ENCODE measurements around the gene GMPR2. TPM values are rescaled to one million over a fixed set of nuclear protein-coding genes. Genes with fewer than 3 reads are reported as not detected.
"Not testable (repeated sequence)": the region's sequence is repeated elsewhere in the genome, so short reads cannot be mapped to it uniquely, and the experiment has no call there.

GMPR2 gene
- total RNA-seq, 2 experiments from 2014 or later = 45.6 to 49.3 TPM

GRCh38 chr14:24213866-24214662, 18.7 kb upstream of the GMPR2 start:
- no peak for DNase-seq
- Mint-ChIP-seq H3K36me3 (ENCODE audit: low read depth) (peaks cover 46% of the 10 kb centered on the region), H3K4me1 (ENCODE audit: low read depth) (peaks cover 45% of the 10 kb centered on the region), H3K9me3 (no peaks in the 10 kb centered on the region), H3K27ac (peak overlapping the region; percentile 98), H3K27me3 (no peaks in the 10 kb centered on the region), H3K4me3 (peak overlapping the region; percentile 97)
- intact Hi-C loops (cut with micrococcal nuclease) = no loop called here
- no peak for ATAC-seq
- CTCF ChIA-PET = interaction anchor here (0.7 to 4.7 kb wide), 14 partner anchors 14 to 217 kb away, joined by 3 to 25 read pairs (median 6); partner anchors contain the start of genes CIDEB, DHRS1, EMC9 and NOP9
- TF ChIP-seq CTCF (IDR thresholded peaks at IDR 0.05) = peak; percentile 32
- POLR2A ChIA-PET = interaction anchor here (0.6 to 4.1 kb wide), 29 partner anchors 10 to 125 kb away, joined by 3 to 41 read pairs (median 3); partner anchors contain the start of genes CIDEB, DCAF11, DHRS1 and GMPR2

DNA sequence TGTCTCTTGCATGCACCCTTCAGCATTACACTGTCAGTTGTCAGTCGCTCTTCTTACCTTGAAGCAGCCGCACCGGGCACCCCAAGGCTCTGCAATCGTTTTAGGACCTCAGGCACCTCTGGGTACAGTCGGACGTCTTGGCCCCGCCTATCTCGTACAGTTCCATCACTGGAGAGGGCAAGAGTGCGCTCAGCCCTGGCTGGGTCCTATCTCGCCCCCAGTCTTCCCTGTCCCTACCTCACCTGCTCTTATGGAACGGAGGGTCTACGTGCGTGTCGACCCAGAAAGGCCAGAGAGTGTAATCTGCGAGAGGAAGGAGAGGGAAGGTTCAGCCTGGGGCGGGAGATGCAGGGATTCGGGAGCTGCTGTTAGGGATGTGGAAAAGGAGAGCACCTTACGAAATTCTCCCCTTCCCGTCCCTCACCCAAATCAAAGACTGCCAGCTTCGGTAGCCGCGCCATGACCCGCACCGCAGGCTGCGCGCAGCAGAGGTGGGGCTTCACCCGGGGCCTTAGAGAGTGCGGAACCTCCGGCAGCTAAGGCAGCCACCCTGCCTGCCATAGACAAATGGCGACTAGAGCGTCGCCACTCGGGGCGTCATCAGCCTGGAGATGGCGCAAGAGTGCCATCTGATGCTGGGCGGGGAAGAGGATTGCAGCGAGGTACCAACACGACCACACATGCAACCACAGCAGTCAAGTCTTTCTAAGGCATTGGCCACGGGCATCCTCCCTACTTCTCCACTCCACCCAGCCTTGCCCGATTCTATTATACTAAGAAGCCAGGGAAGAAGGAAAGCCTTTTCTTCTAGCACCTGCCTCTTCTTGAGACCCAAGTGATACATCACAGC, 17.0 kb upstream of the GMPR2 start, which contains the start of gene MDP1:
MDP1 (minus strand) TSS at position 572 of the 850 bp plus-strand sequence; CDS start at position 461, 111 bp downstream.
- Mint-ChIP-seq H3K27me3 (no peaks in the 10 kb centered on the region), H3K4me1 (ENCODE audit: low read depth) (peaks cover 40% of the 10 kb centered on the region), H3K4me3 (peak within 1 kb of the TSS; percentile 97), H3K36me3 (ENCODE audit: low read depth) (peaks cover 33% of the 10 kb centered on the region), H3K27ac (peak within 1 kb of the TSS; percentile 98), H3K9me3 (no peaks in the 10 kb centered on the region)
- intact Hi-C loops (cut with micrococcal nuclease) = no loop called here
- ATAC-seq = peak; percentile 74
- ChIA-PET POLR2A (interaction anchor here (1.1 to 4.1 kb wide), 13 partner anchors 9 to 215 kb away, joined by 3 to 41 read pairs (median 5); partner anchors contain the start of genes DHRS1, GMPR2, IPO4 and IRF9), CTCF (interaction anchor here (0.7 to 3.6 kb wide), 18 partner anchors 9 to 216 kb away, joined by 3 to 25 read pairs (median 4); partner anchors contain the start of genes DHRS1, IPO4, IRF9 and LTB4R)
- TF ChIP-seq CTCF (IDR thresholded peaks at IDR 0.05) = peak; percentile 45
- peak; percentile 91 for DNase-seq

- no peaks in the 10 kb centered on the region for H3K27me3 Mint-ChIP-seq
- ATAC-seq (no peak), DNase-seq (no peak)
- H3K9me3 Mint-ChIP-seq = no peaks in the 10 kb centered on the region
- H3K36me3 Mint-ChIP-seq (ENCODE audit: low read depth) = peaks cover 31% of the 10 kb centered on the region
- intact Hi-C loops (cut with micrococcal nuclease) = no loop called here
- no peak for TF ChIP-seq CTCF (IDR thresholded peaks at IDR 0.05)
- POLR2A ChIA-PET = interaction anchor here (1.1 to 4.1 kb wide), 12 partner anchors 9 to 214 kb away, joined by 3 to 41 read pairs (median 5); partner anchors contain the start of genes DHRS1, GMPR2, IPO4 and IRF9
- CTCF ChIA-PET = interaction anchor here (0.9 to 3.6 kb wide), 15 partner anchors 9 to 215 kb away, joined by 3 to 25 read pairs (median 5); partner anchors contain the start of genes IRF9, LTB4R, LTB4R2 and TINF2
- H3K4me3 Mint-ChIP-seq = peak overlapping the region; percentile 97
- peaks cover 38% of the 10 kb centered on the region for H3K4me1 Mint-ChIP-seq (ENCODE audit: low read depth)
- peak overlapping the region; percentile 98 for H3K27ac Mint-ChIP-seq
Observed at GRCh38 chr14:24216345-24216699, 16.4 kb upstream of the GMPR2 start.

GRCh38 chr14:24216876-24217275, 15.9 kb upstream of the GMPR2 start:
- DNase-seq; H3K9me3 Mint-ChIP-seq; ATAC-seq; intact Hi-C loops (cut with micrococcal nuclease); H3K4me3 Mint-ChIP-seq; H3K27me3 Mint-ChIP-seq: not testable (repeated sequence)
- ChIA-PET POLR2A (interaction anchor here (1.3 to 1.7 kb wide), 3 partner anchors 10 to 16 kb away, joined by 4 to 11 read pairs (median 5); partner anchors contain the start of gene GMPR2), CTCF (interaction anchor here (1.0 to 2.0 kb wide), 5 partner anchors 8 to 84 kb away, joined by 3 to 21 read pairs (median 8); partner anchors contain the start of genes IRF9 and TINF2)
- Mint-ChIP-seq H3K36me3 (ENCODE audit: low read depth) (peaks cover 26% of the 10 kb centered on the region), H3K27ac (peak overlapping the region; percentile 98), H3K4me1 (ENCODE audit: low read depth) (peaks cover 33% of the 10 kb centered on the region)

DNA sequence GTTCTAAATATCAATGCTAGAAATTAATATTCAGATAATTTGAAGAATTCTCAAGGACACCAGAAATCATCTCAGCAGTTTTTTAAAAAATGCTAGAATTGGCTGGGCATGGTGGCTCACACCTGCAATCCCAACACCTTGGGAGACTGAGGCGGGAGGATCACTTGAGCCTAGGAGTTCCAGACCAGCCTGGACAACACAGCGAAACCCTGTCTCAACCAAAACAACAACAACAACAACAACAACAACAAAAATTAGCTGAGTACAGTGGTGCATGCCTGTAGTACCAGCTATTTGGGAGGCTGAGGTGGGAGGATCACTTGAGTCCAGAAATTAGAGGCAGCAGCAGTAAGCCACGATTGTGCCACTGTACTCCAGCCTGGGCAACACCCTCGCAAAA, 13.6 kb upstream of the GMPR2 start:
- POLR2A ChIA-PET = interaction anchor here (1.1 to 1.3 kb wide), 2 partner anchors 16 to 58 kb away, joined by 3 read pairs; partner anchors contain the start of gene IRF9
- peaks cover 22% of the 10 kb centered on the region for H3K4me1 Mint-ChIP-seq (ENCODE audit: low read depth)
- intact Hi-C loops (cut with micrococcal nuclease) = no loop called here

More for the DNA sequence above, 13.6 kb upstream of the GMPR2 start:
- Mint-ChIP-seq H3K9me3 (no peaks in the 10 kb centered on the region), H3K27me3 (no peaks in the 10 kb centered on the region), H3K27ac (no peak overlapping the region), H3K4me3 (no peak overlapping the region), H3K36me3 (ENCODE audit: low read depth) (peaks cover 10% of the 10 kb centered on the region)
- no peak for DNase-seq
- no peak for TF ChIP-seq CTCF (IDR thresholded peaks at IDR 0.05)
- CTCF ChIA-PET = interaction anchor here (0.9 to 2.6 kb wide), 3 partner anchors 10 to 89 kb away, joined by 3 to 12 read pairs (median 6); partner anchors contain the start of gene CIDEB
- ATAC-seq = no peak
